ENCODE measurements around the gene UNC5C. TPM values are rescaled to one million over a fixed set of nuclear protein-coding genes. Genes with fewer than 3 reads are reported as not detected.

The UNC5C gene
- total and polyA plus RNA-seq, 2 of the 4 experiments (the other 2 are of a cell fraction), result under 0.01 TPM

DNA sequence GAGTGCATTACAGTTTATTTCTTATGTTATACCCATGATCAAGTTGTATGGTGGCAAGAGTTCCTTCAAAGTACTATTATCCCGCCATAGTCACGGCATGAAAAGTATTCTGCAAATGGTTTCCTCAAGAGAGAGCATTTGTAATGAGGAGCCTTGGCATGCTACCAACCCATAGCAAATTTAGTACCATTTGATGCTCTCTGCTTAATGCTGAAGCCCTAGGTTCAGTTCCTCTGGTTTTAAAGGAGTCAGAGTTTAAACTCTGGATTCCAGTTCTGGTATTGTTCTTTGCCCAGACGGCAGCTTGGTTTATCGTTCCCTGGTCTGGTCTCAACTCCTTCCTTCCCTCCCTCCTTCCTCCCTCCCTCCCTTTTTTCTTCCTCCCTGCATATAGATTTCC lies 419.7 kb downstream of the UNC5C start:
- no peaks in the 10 kb centered on the region for H3K27me3 ChIP-seq (ENCODE audit: control insufficient read depth, insufficient read depth, low read length)
- H2BK20ac ChIP-seq (ENCODE audit: low read depth, low read length), result no peak overlapping the region; the same call in 1 of the 2 replicates
- H2BK15ac ChIP-seq (ENCODE audit: low read depth, low read length), result no peak overlapping the region
- H3K18ac ChIP-seq (ENCODE audit: low read depth, low read length), result no peak overlapping the region
- no TSS peak for BruUV-seq (replicated peaks)
- in situ Hi-C loops (cut with MboI; ENCODE audit: low sequenced_read_pairs) (no loop called here), intact Hi-C loops (cut with micrococcal nuclease) (no loop called here), dilution Hi-C loops (cut with HindIII; ENCODE audit: low sequenced_read_pairs, unreplicated experiment) (no loop called here)
- H2AFZ ChIP-seq (replicated peaks; ENCODE audit: low read length, poor library complexity), result no peak overlapping the region
- H2AK5ac ChIP-seq (ENCODE audit: low read depth, low read length), result peak overlapping the region; percentile 58; the same call in 1 of the 2 replicates
- no peak overlapping the region for H3K4me3 ChIP-seq (ENCODE audit: insufficient read depth, low read depth, low read length)
- H3K79me1 ChIP-seq (ENCODE audit: low read depth in 1 of 2, low read length in 2 of 2), result no peaks in the 10 kb centered on the region
- CTCF ChIA-PET, result interaction anchor here (0.6 kb wide), 1 partner anchor 15 kb away, joined by 3 read pairs; no protein-coding TSS in a partner anchor
- H3K4me2 ChIP-seq (ENCODE audit: low read depth, low read length), result no peak overlapping the region
- no peak overlapping the region for H3K4ac ChIP-seq (ENCODE audit: low read depth, low read length)
- H3K14ac ChIP-seq (replicated peaks; ENCODE audit: low read depth, low read length), result no peak overlapping the region
- ATAC-seq (ENCODE audit: low read depth), result no peak
- TF ChIP-seq CEBPB (IDR thresholded peaks at IDR 0.05; ENCODE audit: low read depth, low read length) (no peak), BHLHE40 (IDR thresholded peaks at IDR 0.05; ENCODE audit: low read depth, low read length) (no peak), NFE2L2 (IDR thresholded peaks at IDR 0.05; ENCODE audit: low read depth, low read length) (no peak), FOS (IDR thresholded peaks at IDR 0.05; ENCODE audit: low read depth, low read length) (no peak), RAD21 (IDR thresholded peaks at IDR 0.05; ENCODE audit: low read length) (no peak), MAFK (IDR thresholded peaks at IDR 0.05; ENCODE audit: low read depth, low read length) (no peak), POLR2A (IDR thresholded peaks at IDR 0.05; ENCODE audit: low read depth, low read length) (no peak), CTCF (conservative IDR thresholded peaks at IDR 0.05; ENCODE audit: low read depth, low read length) (no peak), CHD1 (IDR thresholded peaks at IDR 0.05; ENCODE audit: low read depth, low read length) (no peak), MXI1 (IDR thresholded peaks at IDR 0.05; ENCODE audit: borderline replicate concordance, low read depth, low read length) (no peak), RFX5 (IDR thresholded peaks at IDR 0.05; ENCODE audit: low read depth, low read length) (no peak), SMC3 (IDR thresholded peaks at IDR 0.05; ENCODE audit: low read depth, low read length) (no peak), MAZ (IDR thresholded peaks at IDR 0.05; ENCODE audit: borderline replicate concordance, low read depth, low read length) (no peak), RCOR1 (IDR thresholded peaks at IDR 0.05; ENCODE audit: insufficient replicate concordance, low read length) (no peak)
- TF ChIP-seq, protein P1, sequence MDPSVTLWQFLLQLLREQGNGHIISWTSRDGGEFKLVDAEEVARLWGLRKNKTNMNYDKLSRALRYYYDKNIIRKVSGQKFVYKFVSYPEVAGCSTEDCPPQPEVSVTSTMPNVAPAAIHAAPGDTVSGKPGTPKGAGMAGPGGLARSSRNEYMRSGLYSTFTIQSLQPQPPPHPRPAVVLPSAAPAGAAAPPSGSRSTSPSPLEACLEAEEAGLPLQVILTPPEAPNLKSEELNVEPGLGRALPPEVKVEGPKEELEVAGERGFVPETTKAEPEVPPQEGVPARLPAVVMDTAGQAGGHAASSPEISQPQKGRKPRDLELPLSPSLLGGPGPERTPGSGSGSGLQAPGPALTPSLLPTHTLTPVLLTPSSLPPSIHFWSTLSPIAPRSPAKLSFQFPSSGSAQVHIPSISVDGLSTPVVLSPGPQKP (IDR thresholded peaks at IDR 0.05; ENCODE audit: borderline replicate concordance, low read depth, low read length), result no peak
- TF ChIP-seq, protein P2, sequence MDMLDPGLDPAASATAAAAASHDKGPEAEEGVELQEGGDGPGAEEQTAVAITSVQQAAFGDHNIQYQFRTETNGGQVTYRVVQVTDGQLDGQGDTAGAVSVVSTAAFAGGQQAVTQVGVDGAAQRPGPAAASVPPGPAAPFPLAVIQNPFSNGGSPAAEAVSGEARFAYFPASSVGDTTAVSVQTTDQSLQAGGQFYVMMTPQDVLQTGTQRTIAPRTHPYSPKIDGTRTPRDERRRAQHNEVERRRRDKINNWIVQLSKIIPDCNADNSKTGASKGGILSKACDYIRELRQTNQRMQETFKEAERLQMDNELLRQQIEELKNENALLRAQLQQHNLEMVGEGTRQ (IDR thresholded peaks at IDR 0.05; ENCODE audit: low read depth, low read length), result no peak
- no peak overlapping the region for H4K5ac ChIP-seq (ENCODE audit: low read depth, low read length)
- no peak overlapping the region for H3K9ac ChIP-seq (ENCODE audit: low read depth, low read length)
- H2BK5ac ChIP-seq (ENCODE audit: low read depth, low read length, poor library complexity, severe bottlenecking), result no peak overlapping the region
- WGBS, 2 experiments (ENCODE audit: extremely low coverage in 2 of 2, insufficient read length in 1 of 2), result no CpG with 5 or more reads among the region's 4 CpGs
- H3K9me1 ChIP-seq (ENCODE audit: insufficient read depth, low read length), result peaks cover 3% of the 10 kb centered on the region; the same call in 1 of the 2 replicates
- no peak overlapping the region for H3K27ac ChIP-seq (ENCODE audit: insufficient read depth, low read length)
- H3K36me3 ChIP-seq (ENCODE audit: control insufficient read depth, insufficient read depth, low read length), result no peaks in the 10 kb centered on the region
- no peak overlapping the region for H3K56ac ChIP-seq (ENCODE audit: extremely low read depth, insufficient read depth, low read length)
- no peak overlapping the region for H4K91ac ChIP-seq (ENCODE audit: insufficient read depth, low read depth, low read length)
- 0 out of 2 replicates have a peak overlapping the region, but pooled peaks have one; percentile 44 for H3K23ac ChIP-seq (ENCODE audit: low read depth, low read length)
- POLR2A ChIA-PET (ENCODE audit: unreplicated experiment), result no interaction called here
- H4K8ac ChIP-seq (ENCODE audit: low read depth in 2 of 2, low read length in 2 of 2), result no peak overlapping the region
- no peaks in the 10 kb centered on the region; the same call in 1 of the 2 replicates for H4K20me1 ChIP-seq (ENCODE audit: insufficient read depth, low read length)
- DNase-seq, result no peak
- peaks cover 3% of the 10 kb centered on the region for H3K4me1 ChIP-seq (ENCODE audit: control insufficient read depth, insufficient read depth, low read length)
- H3K9me3 ChIP-seq (ENCODE audit: control insufficient read depth, insufficient read depth, low read length), result no peaks in the 10 kb centered on the region
- no peak overlapping the region for H2AK9ac ChIP-seq (replicated peaks; ENCODE audit: low read depth, low read length, poor library complexity)
- no peak overlapping the region for H2BK120ac ChIP-seq (ENCODE audit: low read depth, low read length)
